T1000 (cell line): ENCODE data around the gene SULT1C4.

Experiments
- DNase-seq: peaks from one replicate; lab custom pipeline; 2025; ENCODE audit warnings: mixed read lengths; lab: John Stamatoyannopoulos, UW

SULT1C4 gene

DNA sequence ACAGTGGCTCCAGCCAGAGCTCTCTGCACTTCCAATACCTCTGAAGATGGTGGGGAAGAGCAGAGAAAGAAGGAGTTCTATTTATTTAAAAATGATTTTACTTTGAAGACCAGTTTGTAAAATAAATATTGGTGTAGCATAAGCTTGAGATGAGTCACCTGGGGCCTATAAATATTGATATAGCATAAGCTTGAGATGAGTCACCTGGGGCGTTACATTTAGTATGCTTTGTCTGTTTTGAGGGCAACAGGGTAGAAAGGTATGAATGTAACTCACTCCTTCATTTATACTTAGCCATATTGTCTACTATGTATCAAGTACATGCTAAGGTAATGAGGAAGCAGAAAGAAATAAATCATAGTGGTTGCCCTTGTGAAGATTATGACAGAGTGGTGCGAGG is 7.7 kb upstream of the SULT1C4 start:
- DNase-seq: no peak

DNA sequence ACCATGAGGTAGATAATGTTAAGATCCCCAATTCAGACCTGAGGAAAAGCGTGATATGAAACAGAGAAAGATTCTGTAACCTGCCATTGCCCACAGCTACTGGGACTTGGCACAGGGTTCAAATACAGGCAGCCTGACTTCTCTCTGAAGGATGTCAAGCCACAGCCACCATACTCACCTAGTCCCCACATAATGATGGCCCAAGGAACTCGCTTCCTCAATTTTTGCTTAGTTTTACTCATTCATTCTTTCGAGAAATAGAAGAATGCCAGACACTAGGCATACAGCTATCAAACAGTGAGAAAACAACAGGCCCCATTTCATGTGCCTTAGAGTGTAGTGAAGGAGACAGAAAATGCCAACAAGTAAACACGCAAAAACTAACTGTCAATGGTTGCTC is 980 bp upstream of the SULT1C4 start:
- no peak for DNase-seq

DNA sequence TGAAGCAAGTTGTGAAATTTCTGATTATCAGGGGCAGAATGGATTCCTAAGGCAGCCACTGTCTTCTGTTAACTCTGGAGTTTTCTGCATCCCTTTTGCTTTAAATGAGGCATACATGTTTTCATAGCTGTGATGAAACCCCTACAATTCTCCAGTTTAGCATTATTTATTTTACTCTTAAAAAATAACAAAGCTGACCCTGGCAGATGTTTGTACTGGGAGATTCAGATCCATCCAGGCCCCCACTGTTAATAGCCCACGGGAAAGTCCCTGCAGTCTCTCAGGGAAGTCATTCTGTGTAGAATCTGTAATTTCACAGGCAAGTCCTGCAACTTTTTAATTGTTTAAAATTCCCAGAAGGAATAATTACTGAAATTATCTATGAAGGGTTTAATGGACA is 353 bp upstream of the SULT1C4 start:
- no peak for DNase-seq

- DNase-seq: no peak
Observed at GRCh38 chr2:108378851-108379250, 1.1 kb downstream of the SULT1C4 start.

- no peak for DNase-seq
Observed at GRCh38 chr2:108382196-108382595, 4.4 kb downstream of the SULT1C4 start.

DNA sequence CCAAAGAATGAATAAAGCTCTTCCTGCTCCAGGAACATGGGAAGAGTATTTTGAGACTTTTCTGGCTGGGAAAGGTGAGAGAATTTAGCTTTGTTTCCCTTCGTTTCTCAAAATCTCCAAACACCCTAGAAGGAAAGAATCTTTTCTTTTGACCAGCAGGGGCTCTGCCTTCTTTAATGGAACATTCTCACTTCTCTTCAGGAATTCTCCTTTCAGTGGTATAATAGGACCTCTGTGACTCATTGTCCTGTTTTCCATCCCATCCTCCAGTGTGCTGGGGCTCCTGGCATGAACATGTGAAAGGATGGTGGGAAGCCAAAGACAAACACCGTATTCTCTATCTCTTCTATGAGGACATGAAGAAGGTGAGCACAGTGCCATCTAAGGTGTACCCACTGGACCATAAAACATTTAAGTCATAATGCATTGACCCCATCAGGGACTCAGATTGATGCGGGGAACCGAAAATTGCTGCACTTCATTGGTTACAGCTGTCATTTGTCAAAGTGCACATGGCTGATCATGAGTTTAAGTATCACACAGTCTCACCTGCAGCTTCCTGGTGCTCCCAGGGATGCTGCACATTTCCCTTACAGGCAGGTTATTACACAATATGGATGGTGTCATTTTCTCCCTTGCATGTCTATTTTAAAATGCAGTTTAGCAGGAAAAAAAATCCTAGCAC is 5.5 kb downstream of the SULT1C4 start:
- DNase-seq: no peak

DNA sequence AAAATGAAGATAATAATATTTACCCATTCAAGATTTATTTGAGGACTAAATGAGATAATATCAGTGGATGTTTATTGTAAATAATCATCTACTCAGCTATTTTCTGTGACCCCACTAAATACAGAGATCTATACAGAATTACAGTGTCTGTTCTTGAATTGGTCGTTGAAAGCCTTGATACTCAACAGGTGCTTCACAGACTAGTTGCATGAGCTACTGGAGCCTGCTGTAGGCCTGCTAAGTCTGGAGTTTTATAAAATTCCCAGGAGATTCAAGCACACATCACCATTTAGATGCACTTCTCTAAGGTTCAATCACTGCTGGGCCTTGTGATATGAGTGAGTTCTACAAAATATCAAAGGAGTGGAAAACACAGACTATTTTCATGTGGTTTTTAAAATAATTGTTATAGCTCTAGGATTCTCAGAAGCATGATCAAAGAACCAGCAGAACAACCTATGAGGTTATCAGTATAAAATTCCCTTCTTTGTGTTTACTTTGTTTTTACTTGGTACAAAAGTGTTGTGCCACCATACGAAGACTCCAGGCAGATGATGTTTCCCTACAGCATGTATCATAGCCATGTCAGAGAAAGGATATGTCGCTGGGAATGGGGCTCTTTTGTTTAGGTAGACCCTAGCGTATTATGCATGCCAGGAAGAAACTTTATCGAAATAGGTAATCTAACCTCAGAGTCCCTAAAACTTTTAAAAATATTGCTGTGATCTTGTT is 7.1 kb downstream of the SULT1C4 start:
- no peak for DNase-seq

GRCh38 chr2:108385411-108386071 is 7.8 kb downstream of the SULT1C4 start:
- DNase-seq: no peak

DNA sequence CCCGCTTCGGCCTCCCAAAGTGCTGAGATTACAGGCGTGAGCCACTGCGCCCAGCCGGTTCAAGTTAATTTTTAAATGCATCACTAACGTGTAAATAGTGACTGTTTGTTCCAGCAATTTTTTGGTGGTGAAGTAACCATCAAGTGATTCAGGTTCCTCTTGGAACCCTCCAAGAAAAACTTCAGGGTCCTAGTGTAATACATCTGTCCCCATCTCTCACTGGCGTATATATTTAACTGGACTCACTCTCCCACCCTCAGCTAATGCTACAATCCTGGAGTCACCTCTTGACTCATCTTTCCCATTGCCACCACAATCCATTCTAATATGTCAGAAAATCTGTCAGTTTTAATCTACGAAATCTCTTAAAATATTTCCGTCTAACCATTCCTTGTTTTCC is 10.3 kb downstream of the SULT1C4 start:
- no peak for DNase-seq

DNA sequence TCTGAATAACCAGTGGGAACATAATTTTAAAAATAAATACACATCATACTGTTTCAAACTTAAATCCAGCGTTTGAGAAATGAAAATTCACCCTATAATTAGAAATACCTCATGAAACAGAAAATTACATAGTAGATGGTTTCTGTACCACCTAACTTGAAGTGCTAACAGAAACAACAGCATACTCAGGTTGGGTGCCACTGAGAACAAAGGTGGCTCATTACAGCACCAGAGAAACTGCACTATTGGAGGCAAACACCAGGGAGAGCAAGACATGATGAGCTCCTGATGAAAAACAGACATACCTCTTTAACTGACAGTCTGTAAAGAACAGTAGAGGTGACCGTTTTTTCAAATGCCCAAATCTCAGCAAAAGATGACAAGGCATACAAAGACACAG is 12.6 kb downstream of the SULT1C4 start:
- no peak for DNase-seq

DNA sequence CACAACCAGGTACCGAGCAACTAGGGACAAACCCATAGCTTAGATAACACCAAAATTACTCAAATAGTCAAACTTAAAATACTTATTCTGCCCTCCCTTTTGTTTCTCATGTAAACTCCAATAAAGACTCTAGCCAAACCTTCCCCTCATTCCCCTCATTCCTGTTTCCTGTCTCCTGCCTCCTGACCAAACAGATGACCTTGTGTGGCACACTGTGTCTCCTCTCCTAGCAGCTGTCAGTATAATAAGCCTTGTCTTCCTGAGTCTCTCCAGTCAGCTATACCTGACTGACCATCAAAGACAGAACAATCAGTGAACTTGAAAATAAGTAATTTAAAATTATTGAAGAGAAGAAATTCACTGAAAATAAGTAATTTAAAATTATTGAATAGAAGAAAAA is 14.3 kb downstream of the SULT1C4 start:
- no peak for DNase-seq

- no peak for DNase-seq
Observed at GRCh38 chr2:108393197-108393596, 15.4 kb downstream of the SULT1C4 start.

DNA sequence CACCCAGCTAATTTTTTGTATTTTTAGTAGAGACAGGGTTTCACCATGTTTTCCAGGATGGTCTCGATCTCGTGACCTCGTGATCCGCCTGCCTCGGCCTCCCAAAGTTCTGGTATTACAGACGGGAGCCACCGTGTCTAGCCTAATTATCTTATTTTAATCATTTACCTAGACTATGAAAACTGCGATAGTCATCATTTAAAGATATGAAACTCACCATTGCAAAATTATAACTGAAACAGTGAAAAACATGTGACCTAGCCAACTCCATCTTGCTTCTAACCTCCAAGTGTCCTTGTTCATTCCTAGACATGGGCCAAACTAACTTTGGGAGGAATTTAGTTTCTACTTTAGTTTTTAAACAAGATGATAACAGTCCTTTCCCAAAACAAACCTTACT is 17.4 kb downstream of the SULT1C4 start:
- no peak for DNase-seq

DNA sequence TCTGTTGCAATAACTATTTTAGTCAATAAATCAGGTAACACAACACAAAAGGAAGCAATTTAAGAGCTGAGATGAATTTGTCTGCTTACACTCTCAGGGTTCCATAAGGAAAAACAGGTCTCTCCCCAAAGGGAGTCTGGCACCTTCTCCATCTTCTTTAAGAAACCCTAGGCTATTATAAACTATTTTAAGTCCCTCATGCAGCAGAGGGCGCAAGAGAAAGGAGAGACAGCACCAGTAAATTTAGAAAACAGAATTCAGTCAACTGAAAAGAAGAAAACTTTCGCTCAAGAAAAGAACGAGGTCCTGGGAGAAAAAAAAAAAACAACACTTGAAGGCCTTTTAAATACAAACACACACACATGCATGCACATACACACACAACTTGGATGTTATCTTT is 19.1 kb downstream of the SULT1C4 start:
- DNase-seq: no peak

DNA sequence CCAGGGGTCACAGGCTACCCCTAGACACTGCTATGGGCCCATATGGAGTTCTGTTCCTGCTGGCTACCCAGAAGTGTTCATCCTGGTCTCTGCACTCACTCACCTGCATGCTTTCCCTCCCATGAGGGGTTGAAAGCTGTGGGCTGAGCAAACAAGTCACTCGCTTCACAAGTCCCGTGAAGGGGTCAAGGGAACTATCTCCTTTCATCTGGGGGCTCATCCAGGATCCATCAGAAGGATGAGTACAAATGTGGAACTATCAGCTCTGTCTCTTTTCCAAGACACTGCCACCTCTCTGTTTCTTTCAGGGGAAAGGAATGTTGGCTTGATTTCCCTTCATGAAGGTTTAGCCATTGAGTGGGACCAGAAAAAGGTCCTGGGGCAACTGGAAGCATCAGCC is 21.7 kb downstream of the SULT1C4 start:
- no peak for DNase-seq

- no peak for DNase-seq
Observed at GRCh38 chr2:108401800-108402199, 24.0 kb downstream of the SULT1C4 start.

GRCh38 chr2:108403494-108403893 is 25.7 kb downstream of the SULT1C4 start:
- DNase-seq: peak; percentile 45

DNA sequence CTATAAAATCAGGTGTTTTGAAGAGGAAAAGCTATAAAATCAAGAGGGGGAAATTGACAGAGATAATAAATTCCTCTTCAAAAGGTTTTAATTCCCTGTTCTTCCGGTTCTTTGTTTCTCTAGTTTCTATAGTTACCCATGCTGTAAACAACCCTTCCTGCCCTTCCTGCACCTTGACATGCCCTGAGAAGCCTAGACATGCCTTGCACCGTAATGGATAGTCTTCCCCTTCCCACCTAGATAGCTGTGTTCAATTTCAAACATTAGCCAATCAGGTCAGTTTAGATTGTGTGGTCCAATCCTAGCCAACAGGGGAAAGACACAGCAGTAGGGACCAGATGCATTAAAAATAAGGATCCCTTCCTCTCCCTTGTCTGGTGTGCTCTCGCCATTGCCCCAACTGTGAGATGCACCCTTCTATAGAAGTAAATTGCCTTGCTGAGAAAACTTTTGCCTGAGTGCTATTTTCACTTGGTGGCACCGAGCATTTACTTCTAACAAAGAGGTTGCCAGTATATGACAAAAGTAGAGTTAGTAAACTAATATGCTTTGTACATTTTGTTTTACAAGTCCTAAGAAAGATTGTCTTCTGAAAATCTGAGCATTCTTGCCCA is 27.1 kb downstream of the SULT1C4 start:
- no peak for DNase-seq

GRCh38 chr2:108407864-108408729 is 30.3 kb downstream of the SULT1C4 start:
- DNase-seq: no peak

DNA sequence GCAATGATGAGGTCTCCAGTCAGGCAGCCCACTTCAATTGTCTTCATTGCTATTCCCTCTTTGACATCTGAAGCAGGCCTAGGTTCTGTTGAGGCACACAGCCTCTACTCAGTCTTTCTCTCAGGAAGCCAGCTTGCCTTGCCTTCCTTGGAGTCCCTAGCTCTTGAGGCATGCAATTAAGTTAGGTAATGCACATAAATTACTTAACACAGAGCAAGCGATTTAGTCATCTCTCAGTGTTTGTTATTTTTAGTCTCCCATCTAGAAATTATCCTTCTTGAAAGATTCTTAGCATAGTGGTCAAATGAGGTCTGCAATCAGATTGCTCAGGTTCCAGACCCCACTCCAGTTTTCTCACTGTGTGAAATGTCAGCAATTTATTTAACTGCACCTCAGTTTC is 32.0 kb downstream of the SULT1C4 start:
- DNase-seq: no peak

GRCh38 chr2:108412995-108413710 is 35.4 kb downstream of the SULT1C4 start:
- DNase-seq: peak; percentile 85
